GM12878 (cell line): ENCODE measurements around the gene RAD51B.

ENCODE experiments used
- ASH2L ChIP-seq: fragments of 300-600, 200-600 bp; sonication (generic); IDR thresholded peaks from 2 replicates; pipeline ENCODE4 v1.6.1; 2017; ENCODE audit warnings: low read depth, mild to moderate bottlenecking, borderline replicate concordance
- CHD1 ChIP-seq: IDR thresholded peaks from 2 replicates; pipeline ENCODE4 v1.6.1; 2012; ENCODE audit warnings: low read depth, low read length, improper control_type of control experiment
- EZH2 ChIP-seq: IDR thresholded peaks from 2 replicates; pipeline ENCODE4 v1.6.1; 2012; ENCODE audit warnings: low read depth, mild to moderate bottlenecking, control low read depth, inconsistent platforms, low read length, borderline replicate concordance; ENCODE audit not compliant: control insufficient read depth
- HDAC2 ChIP-seq: fragments of 200-600 bp; sonication (generic); IDR thresholded peaks from 2 replicates; pipeline ENCODE4 v1.6.1; 2017
- LARP7 ChIP-seq: fragments of 450-650 bp; IDR thresholded peaks from 2 replicates; pipeline ENCODE4 v1.6.1; 2017; ENCODE audit warnings: mild to moderate bottlenecking
- MXI1 ChIP-seq: fragments of 150-350 bp; IDR thresholded peaks from 2 replicates; pipeline ENCODE4 v1.6.1; 2011; ENCODE audit warnings: low read depth, mild to moderate bottlenecking, inconsistent platforms, low read length, improper control_type of control experiment
- NFYA ChIP-seq: IDR thresholded peaks from 2 replicates; pipeline ENCODE4 v1.6.1; 2011; ENCODE audit warnings: low read depth, mild to moderate bottlenecking, low read length, improper control_type of control experiment, borderline replicate concordance
- RAD21 ChIP-seq: IDR thresholded peaks from 2 replicates; pipeline ENCODE4 v1.6.1; 2011; ENCODE audit warnings: mild to moderate bottlenecking, low read depth, low read length, moderate library complexity; ENCODE audit not compliant: insufficient read depth
- SIN3A ChIP-seq: IDR thresholded peaks from 2 replicates; pipeline ENCODE4 v1.6.1; 2012; ENCODE audit warnings: low read depth, low read length, improper control_type of control experiment
- SP1 ChIP-seq: IDR thresholded peaks from one replicate; pipeline ENCODE4 v1.6.1; 2011; ENCODE audit warnings: low read depth, low read length
- TF ChIP-seq, protein P1 (sequence below), 3 experiments: IDR thresholded peaks in 2 of 3; conservative IDR thresholded peaks in 1 of 3; 2 replicates each; pipeline ENCODE4 v1.5.1; 2011; ENCODE audit warnings: low read depth in 3 of 3, low read length in 3 of 3, mild to moderate bottlenecking in 3 of 3, control low read depth in 2 of 3, moderate library complexity in 2 of 3, inconsistent platforms in 1 of 3, mixed read lengths in 1 of 3; ENCODE audit not compliant: control insufficient read depth in 2 of 3, insufficient read depth in 1 of 3; ENCODE audit errors: extremely low read depth in 1 of 3
- TF ChIP-seq, protein P2 (sequence below): IDR thresholded peaks from 2 replicates; pipeline ENCODE4 v1.6.1; 2011; ENCODE audit warnings: borderline replicate concordance, low read depth, mild to moderate bottlenecking, moderate library complexity, low read length; ENCODE audit not compliant: insufficient read depth, poor library complexity, severe bottlenecking

GRCh38 chr14:67859169-67859749, 39.7 kb downstream of the RAD51B start:
- TF ChIP-seq LARP7 (no peak), EZH2 (no peak), CHD1 (no peak), HDAC2 (no peak), RAD21 (no peak), SP1 (no peak), ASH2L (no peak), MXI1 (no peak), NFYA (no peak), SIN3A (no peak)
- TF ChIP-seq, protein P1, sequence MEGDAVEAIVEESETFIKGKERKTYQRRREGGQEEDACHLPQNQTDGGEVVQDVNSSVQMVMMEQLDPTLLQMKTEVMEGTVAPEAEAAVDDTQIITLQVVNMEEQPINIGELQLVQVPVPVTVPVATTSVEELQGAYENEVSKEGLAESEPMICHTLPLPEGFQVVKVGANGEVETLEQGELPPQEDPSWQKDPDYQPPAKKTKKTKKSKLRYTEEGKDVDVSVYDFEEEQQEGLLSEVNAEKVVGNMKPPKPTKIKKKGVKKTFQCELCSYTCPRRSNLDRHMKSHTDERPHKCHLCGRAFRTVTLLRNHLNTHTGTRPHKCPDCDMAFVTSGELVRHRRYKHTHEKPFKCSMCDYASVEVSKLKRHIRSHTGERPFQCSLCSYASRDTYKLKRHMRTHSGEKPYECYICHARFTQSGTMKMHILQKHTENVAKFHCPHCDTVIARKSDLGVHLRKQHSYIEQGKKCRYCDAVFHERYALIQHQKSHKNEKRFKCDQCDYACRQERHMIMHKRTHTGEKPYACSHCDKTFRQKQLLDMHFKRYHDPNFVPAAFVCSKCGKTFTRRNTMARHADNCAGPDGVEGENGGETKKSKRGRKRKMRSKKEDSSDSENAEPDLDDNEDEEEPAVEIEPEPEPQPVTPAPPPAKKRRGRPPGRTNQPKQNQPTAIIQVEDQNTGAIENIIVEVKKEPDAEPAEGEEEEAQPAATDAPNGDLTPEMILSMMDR (IDR thresholded peaks at IDR 0.05 in 2 of 3, conservative IDR thresholded peaks at IDR 0.05 in 1 of 3; ENCODE audit: control insufficient read depth in 2 of 3, extremely low read depth in 1 of 3, insufficient read depth in 1 of 3, low read depth in 3 of 3, low read length in 3 of 3), result no peak
- TF ChIP-seq, protein P2, sequence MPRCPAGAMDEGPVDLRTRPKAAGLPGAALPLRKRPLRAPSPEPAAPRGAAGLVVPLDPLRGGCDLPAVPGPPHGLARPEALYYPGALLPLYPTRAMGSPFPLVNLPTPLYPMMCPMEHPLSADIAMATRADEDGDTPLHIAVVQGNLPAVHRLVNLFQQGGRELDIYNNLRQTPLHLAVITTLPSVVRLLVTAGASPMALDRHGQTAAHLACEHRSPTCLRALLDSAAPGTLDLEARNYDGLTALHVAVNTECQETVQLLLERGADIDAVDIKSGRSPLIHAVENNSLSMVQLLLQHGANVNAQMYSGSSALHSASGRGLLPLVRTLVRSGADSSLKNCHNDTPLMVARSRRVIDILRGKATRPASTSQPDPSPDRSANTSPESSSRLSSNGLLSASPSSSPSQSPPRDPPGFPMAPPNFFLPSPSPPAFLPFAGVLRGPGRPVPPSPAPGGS, result no peak
